Activated naive CD8-positive, alpha-beta T cell treated with anti-CD3 and anti-CD28 coated beads for 36 hours (primary cell): ENCODE results near the gene CPNE7. TPM values are rescaled to one million over a fixed set of nuclear protein-coding genes. Genes with fewer than 3 reads are reported as not detected.

ENCODE experiments used
- DNase-seq: peaks from one replicate; pipeline ENCODE4 v3.0.0; 2021
- H3K27ac Mint-ChIP-seq: one replicate; pipeline ENCODE4 v1.8.0; 2022; ENCODE audit warnings: mild to moderate bottlenecking, moderate library complexity, mixed read lengths
- H3K27me3 Mint-ChIP-seq: one replicate; pipeline ENCODE4 v1.8.0; 2022; ENCODE audit warnings: mild to moderate bottlenecking, mixed read lengths
- H3K36me3 Mint-ChIP-seq: one replicate; pipeline ENCODE4 v1.8.0; 2021; ENCODE audit warnings: mild to moderate bottlenecking, mixed read lengths
- H3K4me1 Mint-ChIP-seq: one replicate; pipeline ENCODE4 v1.8.0; 2021; ENCODE audit warnings: mixed read lengths
- H3K4me3 Mint-ChIP-seq: one replicate; pipeline ENCODE4 v1.8.0; 2022; ENCODE audit warnings: mild to moderate bottlenecking, moderate library complexity, mixed read lengths
- H3K9me3 Mint-ChIP-seq: one replicate; pipeline ENCODE4 v1.8.0; 2022; ENCODE audit warnings: mixed read lengths
- total RNA-seq, 2 experiments: library from RNA; stranded (reverse); gene quantifications; one replicate each; pipeline ENCODE4 v1.2.3, GENCODE V29; 2021

Gene CPNE7
- total RNA-seq, 2 experiments from 2014 or later, result 5.7 to 6.0 TPM

DNA sequence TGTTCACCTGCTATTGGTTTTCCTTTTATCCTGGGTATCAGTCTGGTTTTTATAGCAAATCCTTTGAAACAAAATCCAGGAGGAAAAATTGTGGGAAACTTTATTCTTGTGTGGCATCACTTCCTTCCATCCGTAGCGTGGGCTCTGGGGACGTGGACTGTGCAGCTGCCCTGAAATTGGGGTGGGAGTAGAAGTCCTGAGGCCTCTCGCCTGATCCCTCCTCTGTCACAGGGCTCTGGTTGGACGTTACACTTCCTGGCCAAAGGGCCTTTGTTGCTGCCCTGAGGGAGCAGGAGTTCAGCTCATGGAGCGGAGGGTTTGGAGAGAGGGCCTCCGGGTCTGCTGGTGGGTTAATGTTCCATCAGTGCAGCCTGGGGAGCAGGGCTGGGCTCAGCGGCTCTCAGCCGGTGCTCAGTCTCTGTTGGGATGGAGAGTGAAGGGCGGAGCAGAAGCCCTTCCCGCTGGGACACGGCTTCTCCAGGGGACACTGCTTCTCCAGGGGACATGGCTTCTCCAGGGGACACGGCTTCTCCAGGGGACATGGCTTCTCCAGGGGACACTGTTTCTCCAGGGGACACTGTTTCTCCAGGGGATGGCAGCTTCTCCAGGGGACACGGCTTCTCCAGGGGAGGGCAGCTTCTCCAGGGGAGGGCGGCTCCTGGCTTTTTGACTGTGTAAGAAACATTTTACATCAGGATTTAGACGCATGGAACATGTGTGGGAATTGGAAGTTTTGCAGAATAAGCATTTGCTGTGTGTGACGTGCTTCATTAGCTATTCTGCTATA lies 30.3 kb upstream of the CPNE7 start:
- peaks cover 20% of the 10 kb centered on the region for H3K4me1 Mint-ChIP-seq
- no peaks in the 10 kb centered on the region for H3K9me3 Mint-ChIP-seq
- H3K27ac Mint-ChIP-seq, result no peak overlapping the region
- H3K27me3 Mint-ChIP-seq, result no peaks in the 10 kb centered on the region
- no peak overlapping the region for H3K4me3 Mint-ChIP-seq
- no peak for DNase-seq
- H3K36me3 Mint-ChIP-seq, result peaks cover 16% of the 10 kb centered on the region

DNA sequence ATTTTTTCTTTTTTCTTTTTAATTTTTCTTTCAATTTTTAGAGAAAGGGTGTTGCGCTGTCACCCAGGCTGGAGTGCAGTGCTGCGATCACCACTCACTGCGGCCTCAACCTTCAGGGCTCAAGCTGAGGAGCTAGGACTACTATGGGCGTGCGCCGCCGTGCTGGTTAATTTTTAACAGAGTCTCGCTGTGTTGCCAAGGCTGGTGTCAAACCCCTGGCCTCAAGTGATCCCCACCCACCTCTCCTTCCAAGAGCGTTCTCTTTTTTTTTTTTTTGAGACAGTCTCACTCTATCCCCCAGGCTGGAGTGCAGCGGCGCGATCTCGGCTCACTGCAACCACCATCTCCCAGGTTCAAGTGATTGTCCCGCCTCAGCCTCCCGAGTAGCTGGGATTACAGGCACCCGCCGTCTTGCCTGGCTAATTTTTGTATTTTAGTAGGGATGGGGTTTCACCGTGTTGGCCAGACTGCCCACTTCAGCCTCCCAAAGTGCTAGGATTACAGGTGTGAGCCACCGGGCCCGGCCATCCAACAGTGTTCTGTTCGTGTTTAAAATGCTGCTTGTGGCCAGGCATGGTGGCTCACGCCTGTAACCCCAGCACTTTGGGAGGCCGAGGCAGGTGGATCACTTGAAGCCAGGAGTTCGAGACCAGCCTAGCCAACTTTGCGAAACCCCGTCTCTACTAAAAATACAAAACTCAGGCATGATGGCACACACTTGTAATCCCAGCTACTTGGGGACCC lies 29.6 kb upstream of the CPNE7 start:
- H3K9me3 Mint-ChIP-seq, result no peaks in the 10 kb centered on the region
- H3K27ac Mint-ChIP-seq, result no peak overlapping the region
- H3K27me3 Mint-ChIP-seq, result no peaks in the 10 kb centered on the region
- no peak overlapping the region for H3K4me3 Mint-ChIP-seq
- H3K4me1 Mint-ChIP-seq, result peaks cover 24% of the 10 kb centered on the region
- peaks cover 16% of the 10 kb centered on the region for H3K36me3 Mint-ChIP-seq
- DNase-seq, result no peak

- H3K36me3 Mint-ChIP-seq, result peaks cover 19% of the 10 kb centered on the region
- peaks cover 24% of the 10 kb centered on the region for H3K4me1 Mint-ChIP-seq
- DNase-seq, result no peak
- H3K27me3 Mint-ChIP-seq, result no peaks in the 10 kb centered on the region
- H3K4me3 Mint-ChIP-seq, result no peak overlapping the region
- H3K27ac Mint-ChIP-seq, result no peak overlapping the region
- no peaks in the 10 kb centered on the region for H3K9me3 Mint-ChIP-seq
Observed at GRCh38 chr16:89546781-89547180, 28.8 kb upstream of the CPNE7 start.

DNA sequence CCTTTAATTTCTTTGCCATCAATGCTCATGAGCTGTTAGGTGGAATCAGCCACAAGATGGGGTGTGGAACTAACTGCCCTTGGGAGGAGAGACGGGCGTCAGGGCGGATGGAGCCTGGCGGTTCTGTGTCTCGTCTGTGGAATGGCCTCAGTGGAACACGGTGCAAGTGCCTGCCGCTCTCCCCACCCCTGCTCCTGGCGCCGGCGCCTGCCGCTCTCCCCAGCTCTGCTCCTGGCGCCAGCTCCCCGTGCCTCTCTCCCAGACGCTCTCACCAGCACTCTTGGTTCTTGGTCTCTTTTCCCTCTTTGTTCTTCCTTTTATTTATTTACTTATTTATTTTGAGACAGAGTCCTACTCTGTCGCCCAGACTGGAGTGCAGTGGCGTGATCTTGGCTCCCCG lies 28.3 kb upstream of the CPNE7 start:
- no peaks in the 10 kb centered on the region for H3K27me3 Mint-ChIP-seq
- H3K9me3 Mint-ChIP-seq, result no peaks in the 10 kb centered on the region
- no peak overlapping the region for H3K27ac Mint-ChIP-seq
- no peak overlapping the region for H3K4me3 Mint-ChIP-seq
- no peak for DNase-seq
- peaks cover 19% of the 10 kb centered on the region for H3K36me3 Mint-ChIP-seq
- H3K4me1 Mint-ChIP-seq, result peaks cover 24% of the 10 kb centered on the region

- no peak for DNase-seq
- Mint-ChIP-seq H3K9me3 (no peaks in the 10 kb centered on the region), H3K27me3 (no peaks in the 10 kb centered on the region), H3K36me3 (peaks cover 21% of the 10 kb centered on the region), H3K4me3 (no peak overlapping the region), H3K4me1 (peaks cover 24% of the 10 kb centered on the region), H3K27ac (peak overlapping the region; percentile 82)
Observed at GRCh38 chr16:89547860-89548259, 27.7 kb upstream of the CPNE7 start.

GRCh38 chr16:89548344-89549006 lies 27.1 kb upstream of the CPNE7 start:
- H3K27me3 Mint-ChIP-seq, result no peaks in the 10 kb centered on the region
- H3K9me3 Mint-ChIP-seq, result no peaks in the 10 kb centered on the region
- no peak for DNase-seq
- H3K36me3 Mint-ChIP-seq, result peaks cover 19% of the 10 kb centered on the region
- H3K4me3 Mint-ChIP-seq, result peak overlapping the region; percentile 46
- peak overlapping the region; percentile 82 for H3K27ac Mint-ChIP-seq
- H3K4me1 Mint-ChIP-seq, result peaks cover 24% of the 10 kb centered on the region

DNA sequence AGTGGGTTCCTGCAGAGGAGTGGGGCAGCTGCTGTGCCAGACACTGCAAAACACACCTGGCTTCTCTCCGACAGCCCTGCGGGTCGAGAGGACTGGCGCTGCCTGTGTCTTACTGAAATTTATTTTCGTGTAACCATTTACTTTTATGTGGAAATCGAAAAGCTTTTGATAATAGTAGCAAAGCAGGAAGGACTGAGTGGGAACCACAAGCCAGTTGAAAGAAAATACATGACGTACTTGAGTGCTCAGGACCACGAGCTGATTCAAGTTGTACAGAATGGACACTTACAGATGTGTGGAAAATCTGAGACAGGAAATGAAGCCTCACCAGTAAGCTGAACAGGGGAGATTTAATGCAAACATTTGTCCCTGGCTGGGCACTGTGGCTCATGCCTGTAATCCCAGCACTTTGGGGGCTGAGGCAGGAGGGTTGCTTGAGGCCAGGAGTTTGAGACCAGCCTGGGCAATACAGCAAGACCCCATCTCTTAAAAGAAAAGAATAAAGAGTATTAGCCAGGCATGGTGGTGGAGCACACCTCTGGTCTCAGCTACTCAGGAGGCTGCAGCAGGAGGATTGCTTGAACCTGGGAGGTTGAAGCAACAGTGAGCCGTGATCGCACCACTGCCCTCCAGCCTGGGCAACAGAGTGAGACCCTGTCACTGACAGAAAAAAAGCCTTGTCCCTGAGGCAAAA lies 26.4 kb upstream of the CPNE7 start:
- Mint-ChIP-seq H3K27me3 (no peaks in the 10 kb centered on the region), H3K9me3 (no peaks in the 10 kb centered on the region), H3K4me1 (peaks cover 24% of the 10 kb centered on the region), H3K27ac (peak overlapping the region; percentile 82), H3K36me3 (peaks cover 19% of the 10 kb centered on the region), H3K4me3 (peak overlapping the region; percentile 46)
- DNase-seq, result peak; percentile 29

GRCh38 chr16:89550421-89551007 lies 25.0 kb upstream of the CPNE7 start:
- Mint-ChIP-seq H3K4me1 (peaks cover 24% of the 10 kb centered on the region), H3K36me3 (peaks cover 19% of the 10 kb centered on the region), H3K9me3 (no peaks in the 10 kb centered on the region), H3K4me3 (no peak overlapping the region), H3K27ac (no peak overlapping the region), H3K27me3 (no peaks in the 10 kb centered on the region)
- DNase-seq, result no peak

DNA sequence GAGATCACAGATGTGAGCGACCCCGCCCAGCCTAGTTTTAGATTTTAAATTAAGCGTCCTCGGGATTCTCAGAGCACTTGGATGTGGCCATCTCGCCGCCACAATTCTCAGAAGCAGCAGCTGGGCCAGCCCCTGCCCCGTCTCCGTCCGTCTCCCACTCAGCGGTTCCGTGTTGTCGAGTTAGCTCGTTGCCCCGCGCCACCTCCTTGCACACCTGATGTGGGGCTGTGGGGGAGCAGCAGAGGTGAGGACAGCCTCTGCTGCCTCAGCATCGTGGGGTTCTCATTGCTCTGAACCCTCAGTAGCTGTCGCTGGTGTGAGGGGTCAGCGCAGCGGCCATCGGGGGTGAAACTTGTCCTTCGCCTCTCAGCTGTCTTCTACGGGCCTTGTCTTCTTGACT lies 23.2 kb upstream of the CPNE7 start:
- Mint-ChIP-seq H3K4me1 (peaks cover 26% of the 10 kb centered on the region), H3K9me3 (no peaks in the 10 kb centered on the region), H3K36me3 (peaks cover 20% of the 10 kb centered on the region), H3K27ac (no peak overlapping the region), H3K4me3 (no peak overlapping the region), H3K27me3 (no peaks in the 10 kb centered on the region)
- DNase-seq, result no peak

DNA sequence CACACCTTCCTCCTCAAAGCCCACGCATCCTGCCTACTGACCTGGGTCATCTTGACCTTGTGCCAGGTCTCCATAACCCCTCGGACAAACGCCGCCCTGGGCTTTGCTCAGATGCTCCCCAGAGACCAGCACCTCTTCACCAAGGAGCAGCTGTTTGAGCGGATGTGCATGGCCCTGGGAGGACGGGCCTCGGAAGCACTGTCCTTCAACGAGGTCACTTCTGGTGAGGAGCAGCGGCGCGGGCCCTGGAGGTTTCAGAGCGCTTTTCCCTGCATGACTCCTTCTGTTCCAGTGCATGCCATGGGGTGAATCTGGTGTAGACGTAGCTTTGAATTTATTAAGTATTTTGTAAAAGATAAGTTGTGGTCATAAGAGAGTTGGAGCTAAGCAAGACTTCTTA lies 22.6 kb upstream of the CPNE7 start:
- no peaks in the 10 kb centered on the region for H3K27me3 Mint-ChIP-seq
- no peak overlapping the region for H3K4me3 Mint-ChIP-seq
- no peak overlapping the region for H3K27ac Mint-ChIP-seq
- peaks cover 22% of the 10 kb centered on the region for H3K36me3 Mint-ChIP-seq
- H3K9me3 Mint-ChIP-seq, result no peaks in the 10 kb centered on the region
- DNase-seq, result no peak
- peaks cover 30% of the 10 kb centered on the region for H3K4me1 Mint-ChIP-seq

GRCh38 chr16:89553733-89554132 lies 21.8 kb upstream of the CPNE7 start:
- peaks cover 17% of the 10 kb centered on the region for H3K36me3 Mint-ChIP-seq
- DNase-seq, result no peak
- H3K27ac Mint-ChIP-seq, result no peak overlapping the region

GRCh38 chr16:89554343-89554742 lies 21.2 kb upstream of the CPNE7 start:
- Mint-ChIP-seq H3K36me3 (peaks cover 13% of the 10 kb centered on the region), H3K9me3 (no peaks in the 10 kb centered on the region), H3K4me3 (no peak overlapping the region), H3K4me1 (peaks cover 17% of the 10 kb centered on the region), H3K27ac (no peak overlapping the region), H3K27me3 (no peaks in the 10 kb centered on the region)
- no peak for DNase-seq

More at GRCh38 chr16:89553733-89554132, 21.8 kb upstream of the CPNE7 start:
- H3K4me1 Mint-ChIP-seq, result peaks cover 22% of the 10 kb centered on the region
- no peak overlapping the region for H3K4me3 Mint-ChIP-seq
- H3K27me3 Mint-ChIP-seq, result no peaks in the 10 kb centered on the region
- no peaks in the 10 kb centered on the region for H3K9me3 Mint-ChIP-seq

DNA sequence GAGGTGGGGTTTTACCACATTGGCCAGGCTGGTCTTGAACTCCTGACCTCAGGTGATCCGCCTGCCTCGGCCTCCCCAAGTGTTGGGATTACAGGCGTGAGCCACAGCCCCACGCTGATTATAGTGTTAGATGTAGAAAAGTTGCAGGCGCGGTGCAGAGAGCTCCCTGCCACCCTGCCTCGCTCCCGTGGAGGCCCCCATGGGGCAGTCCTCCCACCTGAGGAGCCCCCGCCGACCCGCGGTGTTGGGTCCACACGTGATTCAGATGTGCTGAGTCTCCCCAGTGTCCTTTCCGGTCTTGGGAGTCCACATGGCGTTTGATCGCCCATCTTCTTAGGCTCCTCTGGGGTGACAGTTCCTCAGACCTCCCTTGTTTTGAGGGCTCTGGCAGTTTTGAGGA lies 20.3 kb upstream of the CPNE7 start:
- no peaks in the 10 kb centered on the region for H3K27me3 Mint-ChIP-seq
- no peak for DNase-seq
- H3K36me3 Mint-ChIP-seq, result peaks cover 14% of the 10 kb centered on the region
- H3K4me1 Mint-ChIP-seq, result peaks cover 14% of the 10 kb centered on the region
- no peaks in the 10 kb centered on the region for H3K9me3 Mint-ChIP-seq
- H3K4me3 Mint-ChIP-seq, result no peak overlapping the region
- no peak overlapping the region for H3K27ac Mint-ChIP-seq

GRCh38 chr16:89555780-89556179 lies 19.8 kb upstream of the CPNE7 start:
- no peak overlapping the region for H3K4me3 Mint-ChIP-seq
- H3K4me1 Mint-ChIP-seq, result peaks cover 10% of the 10 kb centered on the region

More at GRCh38 chr16:89555780-89556179, 19.8 kb upstream of the CPNE7 start:
- H3K9me3 Mint-ChIP-seq, result no peaks in the 10 kb centered on the region
- H3K27ac Mint-ChIP-seq, result no peak overlapping the region
- DNase-seq, result no peak
- H3K36me3 Mint-ChIP-seq, result peaks cover 14% of the 10 kb centered on the region
- H3K27me3 Mint-ChIP-seq, result no peaks in the 10 kb centered on the region
